Sigmoid colon (tissue), 4 donors: ENCODE measurements around the gene CCNE1.

Experiments used
- EP300 ChIP-seq, 4 donors: sonication (generic); formaldehyde crosslinking; IDR thresholded peaks; one replicate each; pipeline ENCODE4 v1.6.1; 2017; ENCODE audit warnings: antibody characterized with exemption in 4 of 4
- TF ChIP-seq, protein P1 (sequence below), 4 experiments: fragments of 450-650 bp in 3 of 4; fragments of 200-600 bp in 1 of 4; IDR thresholded peaks; one replicate each; pipeline ENCODE4 v1.5.1; 2016 to 2019; ENCODE audit warnings: antibody characterized with exemption in 4 of 4, mild to moderate bottlenecking in 3 of 4, moderate library complexity in 2 of 4

DNA sequence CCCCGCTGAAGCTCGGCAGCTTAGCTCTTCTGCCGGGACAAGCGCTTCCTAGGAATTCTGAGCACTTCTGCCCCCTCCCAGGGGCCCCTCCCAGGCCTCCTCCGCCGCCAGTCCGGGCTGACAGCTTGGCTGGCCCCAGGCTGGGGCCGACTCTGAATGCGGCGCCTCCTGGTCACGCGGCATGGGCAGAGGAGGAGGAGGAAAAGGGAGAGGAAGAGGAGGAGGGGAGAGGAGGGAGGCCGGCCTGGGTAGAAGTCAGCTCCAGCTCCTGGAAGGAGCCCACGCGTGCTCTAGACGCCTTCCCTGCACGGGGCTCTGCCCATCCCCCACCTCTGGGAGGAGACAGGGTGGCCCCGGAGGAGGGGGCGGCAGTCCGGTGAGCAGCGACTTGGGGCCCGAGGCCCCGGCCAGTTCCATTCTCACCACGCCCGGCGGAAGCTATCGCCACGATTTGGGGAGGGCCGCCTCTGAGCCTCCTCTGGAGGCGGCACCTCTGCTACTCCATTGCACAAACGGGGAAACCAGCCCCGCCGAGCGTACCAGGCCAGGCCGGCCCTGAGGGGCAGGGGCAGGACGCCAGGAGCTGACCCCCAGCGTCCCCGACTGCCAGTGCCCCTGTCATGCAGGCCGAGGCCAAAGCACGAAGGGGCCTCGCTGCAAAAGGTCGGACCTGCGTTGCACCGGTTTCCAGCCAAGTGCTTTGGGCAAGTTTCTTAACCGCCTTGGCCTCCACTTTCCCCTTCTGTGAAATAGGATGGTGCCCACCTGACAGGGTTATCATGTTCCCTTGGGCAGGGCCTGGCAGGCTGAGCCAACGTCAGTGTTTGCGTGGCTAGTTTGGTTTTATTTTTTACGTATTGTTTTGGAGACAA is 31.6 kb downstream of the CCNE1 start:
- no peak for TF ChIP-seq EP300 (IDR thresholded peaks at IDR 0.05)
- TF ChIP-seq, protein P1, sequence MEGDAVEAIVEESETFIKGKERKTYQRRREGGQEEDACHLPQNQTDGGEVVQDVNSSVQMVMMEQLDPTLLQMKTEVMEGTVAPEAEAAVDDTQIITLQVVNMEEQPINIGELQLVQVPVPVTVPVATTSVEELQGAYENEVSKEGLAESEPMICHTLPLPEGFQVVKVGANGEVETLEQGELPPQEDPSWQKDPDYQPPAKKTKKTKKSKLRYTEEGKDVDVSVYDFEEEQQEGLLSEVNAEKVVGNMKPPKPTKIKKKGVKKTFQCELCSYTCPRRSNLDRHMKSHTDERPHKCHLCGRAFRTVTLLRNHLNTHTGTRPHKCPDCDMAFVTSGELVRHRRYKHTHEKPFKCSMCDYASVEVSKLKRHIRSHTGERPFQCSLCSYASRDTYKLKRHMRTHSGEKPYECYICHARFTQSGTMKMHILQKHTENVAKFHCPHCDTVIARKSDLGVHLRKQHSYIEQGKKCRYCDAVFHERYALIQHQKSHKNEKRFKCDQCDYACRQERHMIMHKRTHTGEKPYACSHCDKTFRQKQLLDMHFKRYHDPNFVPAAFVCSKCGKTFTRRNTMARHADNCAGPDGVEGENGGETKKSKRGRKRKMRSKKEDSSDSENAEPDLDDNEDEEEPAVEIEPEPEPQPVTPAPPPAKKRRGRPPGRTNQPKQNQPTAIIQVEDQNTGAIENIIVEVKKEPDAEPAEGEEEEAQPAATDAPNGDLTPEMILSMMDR (IDR thresholded peaks at IDR 0.05), result no peak
